Measurements from ENCODE around the gene MARCO.
"Not testable (repeated sequence)": the region's sequence is repeated elsewhere in the genome, so short reads cannot be mapped to it uniquely, and the experiment has no call there.

MARCO gene

GRCh38 chr2:119028327-119029174 is 86.6 kb downstream of the MARCO start:
- DNase-seq (ENCODE audit: low read depth in 2 of 2, low spot score in 1 of 2) = no peak

GRCh38 chr2:119029297-119029696 is 87.3 kb downstream of the MARCO start:
- DNase-seq (ENCODE audit: low read depth in 2 of 2, low spot score in 1 of 2) = no peak

- not testable (repeated sequence) for DNase-seq (ENCODE audit: low read depth in 2 of 2, low spot score in 1 of 2)
These were observed 95.9 kb downstream of the MARCO start for GRCh38 chr2:119037922-119038321.

- no peak for DNase-seq (ENCODE audit: low read depth in 2 of 2, low spot score in 1 of 2)
These were observed 98.7 kb downstream of the MARCO start for GRCh38 chr2:119040730-119041129.
